M059J (cell line): Measurements from ENCODE around the gene FAM117A. TPM values are rescaled to one million over a fixed set of nuclear protein-coding genes. Genes with fewer than 3 reads are reported as not detected.
A peak's percentile ranks its signal among the peaks of the same experiment; 100 is the strongest.

Experiments
- DNase-seq: peaks from one replicate; pipeline ENCODE4 v3.0.0-alpha.2; 2012; ENCODE audit warnings: low read depth
- total RNA-seq: library from RNA; depleted of rRNA; stranded (reverse); fragments of >200 nt; shearing (Covaris generic); gene quantifications from 2 replicates; pipeline ENCODE4 v1.2.3, GENCODE V29; 2014; rRNA removed

FAM117A gene
- total RNA-seq: 10.5 and 12.3 TPM in 2 replicates

GRCh38 chr17:49763735-49764558 lies at the start of gene FAM117A:
Gene FAM117A, minus strand, starts transcription at chr17:49764131. Its CDS starts 44 bp downstream, at chr17:49764087.
- peak; percentile 98 for DNase-seq

- DNase-seq: no peak
These were observed 45.1 kb upstream of the FAM117A start for GRCh38 chr17:49809056-49809455.

GRCh38 chr17:49798738-49799137 lies 34.8 kb upstream of the FAM117A start:
- no peak for DNase-seq

- DNase-seq: no peak
These were observed 34.3 kb upstream of the FAM117A start for GRCh38 chr17:49798182-49798581.

- DNase-seq: no peak
These were observed 31.4 kb upstream of the FAM117A start for GRCh38 chr17:49795372-49795771.

- DNase-seq: no peak
These were observed 29.4 kb upstream of the FAM117A start for GRCh38 chr17:49793309-49793708.

GRCh38 chr17:49789243-49789578 lies 25.3 kb upstream of the FAM117A start:
- DNase-seq: no peak

GRCh38 chr17:49788478-49789242 lies 24.7 kb upstream of the FAM117A start, which contains the start of gene KAT7:
Gene KAT7, plus strand, starts transcription at chr17:49788681. Its CDS starts 154 bp downstream, at chr17:49788835.
- DNase-seq: peak; percentile 99

- DNase-seq: no peak
These were observed 24.1 kb upstream of the FAM117A start for GRCh38 chr17:49787884-49788477.

GRCh38 chr17:49784636-49785035 lies 20.7 kb upstream of the FAM117A start:
- no peak for DNase-seq

GRCh38 chr17:49783791-49784190 lies 19.9 kb upstream of the FAM117A start:
- DNase-seq: no peak

- peak; percentile 28 for DNase-seq
These were observed 19.3 kb upstream of the FAM117A start for GRCh38 chr17:49783071-49783715.

GRCh38 chr17:49779739-49780231 lies 15.9 kb upstream of the FAM117A start:
- DNase-seq: peak; percentile 75

GRCh38 chr17:49779156-49779738 lies 15.3 kb upstream of the FAM117A start:
- no peak for DNase-seq

GRCh38 chr17:49777563-49777962 lies 13.6 kb upstream of the FAM117A start:
- DNase-seq: no peak

- no peak for DNase-seq
These were observed 12.8 kb upstream of the FAM117A start for GRCh38 chr17:49776551-49777300.

GRCh38 chr17:49775546-49776260 lies 11.8 kb upstream of the FAM117A start:
- DNase-seq: peak; percentile 21

GRCh38 chr17:49766918-49767530 lies 3.1 kb upstream of the FAM117A start:
- no peak for DNase-seq

GRCh38 chr17:49764559-49765180 lies 739 bp upstream of the FAM117A start:
- DNase-seq: no peak
